Stimulated activated CD8-positive, alpha-beta memory T cell treated with anti-CD3 and anti-CD28 coated beads, Interleukin-15, amount 100 ng/mL, for 48 hours (primary cell): ENCODE measurements around the gene KLHL8.

Source experiments
- DNase-seq, 2 donors: peaks; one replicate each; pipeline ENCODE4 v3.0.0-alpha.2; 2020; ENCODE audit warnings: low read depth in 2 of 2

Gene KLHL8

DNA sequence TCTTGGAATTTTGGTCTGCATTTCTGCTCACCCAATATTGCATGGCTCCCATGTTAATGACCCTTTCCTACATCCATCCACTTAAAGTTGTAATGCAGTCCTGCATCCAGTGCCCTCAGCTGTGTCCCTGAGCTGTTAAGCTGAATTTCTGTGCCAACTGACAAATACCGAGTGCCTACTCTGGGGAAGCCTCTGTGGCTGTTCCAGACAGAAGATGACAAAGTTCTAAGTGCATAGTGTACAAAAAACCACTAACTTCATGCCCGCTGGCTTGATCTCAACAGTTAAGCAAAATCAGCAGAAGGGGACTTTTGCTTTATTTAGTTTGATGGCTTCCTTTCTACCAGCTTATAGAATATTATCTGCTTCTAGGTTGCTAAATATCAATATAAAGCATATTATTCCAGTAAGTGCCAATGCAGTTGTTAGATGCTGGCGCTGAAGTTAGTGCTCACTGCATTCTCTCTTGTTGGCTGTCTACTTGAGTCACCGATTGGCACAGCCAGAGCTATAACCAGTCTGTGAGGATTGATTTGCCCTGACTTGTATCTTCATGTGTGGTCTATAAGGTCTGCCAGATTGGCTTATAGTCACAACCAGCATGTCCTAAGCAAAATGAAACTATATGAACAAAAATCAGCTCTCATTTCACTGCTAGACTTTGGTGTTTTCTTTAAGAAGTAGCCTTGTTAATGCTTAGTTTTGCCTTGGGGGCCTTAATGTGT lies 98.9 kb downstream of the KLHL8 start:
- DNase-seq, result no peak

DNA sequence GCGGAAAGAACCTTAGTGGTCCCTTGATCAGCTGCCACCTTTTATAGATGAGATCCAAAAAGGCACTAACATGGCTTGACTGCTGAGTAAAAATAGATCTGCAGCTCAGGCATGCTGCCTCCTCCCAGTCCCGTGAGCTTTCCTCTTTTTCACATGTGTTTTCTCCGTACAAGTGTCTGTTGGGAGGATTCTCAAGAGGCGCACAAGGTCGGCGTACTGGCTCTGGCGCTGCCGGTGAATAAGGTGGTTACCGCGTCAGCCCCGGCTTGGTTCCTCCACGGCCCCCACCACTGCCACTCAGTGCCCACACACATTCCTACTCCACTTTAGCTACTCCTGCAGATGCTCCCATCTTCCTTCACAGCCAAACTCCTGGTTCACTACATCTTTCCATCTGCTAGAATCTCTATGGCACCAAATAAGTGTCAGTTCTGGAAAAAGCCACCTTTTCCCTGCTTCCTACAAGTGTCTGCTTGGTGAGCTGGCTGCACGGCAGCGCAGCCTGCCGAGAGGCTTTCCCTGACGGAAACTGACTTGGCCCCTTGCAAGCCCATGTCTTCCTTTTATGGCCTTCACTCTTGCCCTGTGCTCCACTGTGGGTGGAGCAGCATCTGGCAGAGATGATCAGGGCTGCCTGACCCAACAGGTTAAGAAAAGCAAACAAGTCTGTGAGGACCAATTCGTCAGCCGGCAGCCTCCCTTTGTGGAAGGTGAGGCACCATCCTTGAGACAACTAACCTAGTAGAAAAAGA lies 99.8 kb downstream of the KLHL8 start:
- no peak for DNase-seq

DNA sequence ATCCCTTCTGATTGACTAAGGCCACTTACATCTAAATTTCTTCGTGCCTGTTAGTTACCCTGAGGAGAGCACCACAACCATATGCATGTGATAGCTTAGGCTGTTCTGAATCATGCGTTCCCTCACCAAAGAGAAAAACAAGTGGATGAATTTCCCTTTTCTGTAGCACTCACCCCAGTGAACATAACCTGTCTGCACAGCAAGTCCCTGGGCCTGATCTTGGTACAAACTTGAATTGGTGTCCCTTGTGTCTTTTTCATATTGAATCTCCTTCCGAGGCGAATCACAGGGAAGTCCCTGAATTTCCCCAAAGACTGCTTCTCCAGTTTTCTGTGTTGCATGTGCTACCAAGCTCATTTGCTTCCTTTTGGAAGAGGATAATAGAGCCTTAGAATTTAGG lies 100.4 kb downstream of the KLHL8 start:
- no peak for DNase-seq

DNA sequence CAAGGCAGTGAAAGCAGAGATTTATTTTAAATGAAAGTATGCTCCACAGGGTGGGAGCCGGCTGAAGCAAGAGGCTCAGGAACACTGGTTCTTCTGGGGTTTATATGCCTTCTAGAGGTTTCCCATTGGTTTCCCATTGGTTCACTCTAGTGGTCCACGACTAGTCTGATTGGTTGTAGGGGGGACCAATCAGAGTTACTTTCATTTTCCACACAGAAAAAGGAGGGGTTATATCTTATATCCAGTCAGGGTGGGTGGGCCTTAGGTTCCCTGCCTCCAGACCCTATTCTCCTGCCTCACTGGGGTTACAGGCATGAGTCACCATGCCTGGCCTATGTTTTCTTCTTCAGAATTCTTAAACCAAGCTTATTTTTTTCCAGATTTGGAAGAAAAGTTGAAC lies 101.6 kb downstream of the KLHL8 start:
- no peak for DNase-seq

DNA sequence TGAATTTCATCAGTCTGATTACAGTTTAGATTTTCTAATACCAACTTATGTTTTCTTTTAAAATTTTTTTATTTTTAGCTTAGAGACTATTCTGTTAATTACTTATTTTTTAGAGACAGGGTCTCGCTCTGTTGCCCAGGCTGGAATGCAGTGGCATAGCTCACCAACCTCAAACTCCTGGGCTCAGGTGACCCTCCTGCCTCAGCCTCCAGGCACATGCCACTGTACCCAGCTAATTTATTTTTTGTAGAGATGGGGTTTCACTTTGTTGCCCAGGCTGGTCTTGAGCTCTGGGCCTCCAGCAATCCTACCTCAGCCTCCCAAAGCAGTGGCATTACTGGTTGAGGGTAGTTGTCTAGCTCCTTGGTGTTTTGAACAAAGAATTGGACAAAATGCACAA lies 102.0 kb downstream of the KLHL8 start:
- DNase-seq, result no peak

DNA sequence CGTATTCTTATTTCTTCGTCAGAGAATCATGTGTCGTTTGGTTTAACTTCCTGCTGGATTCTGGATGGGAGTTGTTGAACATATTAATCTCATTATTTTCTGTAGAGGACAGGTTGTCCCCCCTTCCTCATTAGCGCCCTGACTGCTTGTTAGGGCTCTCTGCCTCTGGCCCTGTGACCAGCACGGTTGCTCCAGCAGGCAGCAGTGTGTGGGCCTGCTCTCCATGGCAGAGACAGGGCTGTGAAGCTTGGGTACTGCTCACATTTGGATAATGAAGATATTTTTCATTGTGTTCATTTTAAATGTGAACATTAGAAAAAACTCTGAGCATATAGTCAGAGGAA lies 102.7 kb downstream of the KLHL8 start:
- DNase-seq, result no peak

DNA sequence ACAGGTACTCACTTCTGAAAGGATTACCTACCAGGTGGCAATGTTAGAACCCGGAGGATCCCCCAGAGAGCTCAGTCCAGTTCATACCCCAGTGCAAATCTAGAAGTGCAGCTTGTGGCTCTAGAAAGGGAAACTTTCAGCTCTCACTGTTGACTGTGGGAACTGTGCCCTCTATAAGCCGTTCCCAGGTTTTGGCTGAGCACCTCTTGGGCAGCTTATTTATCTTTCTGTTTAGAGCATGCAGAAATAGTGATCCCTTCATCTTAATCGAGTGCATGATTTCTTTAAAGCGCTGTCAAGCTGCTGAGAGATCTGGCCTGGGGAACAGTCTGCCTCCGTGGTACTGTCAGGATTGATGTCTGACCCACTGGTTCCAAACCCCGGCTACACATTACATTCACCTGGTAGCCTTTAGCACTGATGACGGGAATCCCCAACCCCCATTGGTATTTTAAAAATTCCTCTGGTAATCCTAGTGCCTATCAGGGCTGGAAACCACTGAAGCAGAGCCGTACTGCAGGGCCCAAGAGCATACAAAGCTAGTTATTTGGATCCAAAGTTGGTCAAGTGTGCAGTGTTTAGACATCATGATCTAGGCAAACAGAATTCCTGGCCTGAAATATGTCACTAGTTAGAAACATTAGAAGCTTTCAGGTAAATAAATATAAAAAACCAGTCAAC lies 103.2 kb downstream of the KLHL8 start:
- no peak for DNase-seq

DNA sequence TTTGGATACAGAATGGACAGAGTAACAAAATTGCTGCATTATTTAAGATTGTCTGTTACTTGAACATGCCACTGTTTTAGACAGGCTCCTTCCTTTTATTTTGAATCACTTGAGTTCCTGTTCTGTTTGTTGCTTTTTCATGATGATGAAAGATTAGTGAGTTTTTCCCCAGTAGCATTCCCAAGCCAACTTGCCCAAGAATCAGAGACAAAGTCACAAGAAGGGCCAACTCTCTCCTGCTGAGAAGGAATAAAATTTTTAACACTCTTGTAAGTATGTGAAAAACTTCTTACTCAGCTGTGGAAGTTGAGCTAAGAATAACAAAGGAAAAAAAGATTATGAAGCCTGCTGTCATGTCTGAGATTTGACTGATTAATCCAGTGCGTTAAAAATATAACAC lies 104.2 kb downstream of the KLHL8 start:
- no peak for DNase-seq

DNA sequence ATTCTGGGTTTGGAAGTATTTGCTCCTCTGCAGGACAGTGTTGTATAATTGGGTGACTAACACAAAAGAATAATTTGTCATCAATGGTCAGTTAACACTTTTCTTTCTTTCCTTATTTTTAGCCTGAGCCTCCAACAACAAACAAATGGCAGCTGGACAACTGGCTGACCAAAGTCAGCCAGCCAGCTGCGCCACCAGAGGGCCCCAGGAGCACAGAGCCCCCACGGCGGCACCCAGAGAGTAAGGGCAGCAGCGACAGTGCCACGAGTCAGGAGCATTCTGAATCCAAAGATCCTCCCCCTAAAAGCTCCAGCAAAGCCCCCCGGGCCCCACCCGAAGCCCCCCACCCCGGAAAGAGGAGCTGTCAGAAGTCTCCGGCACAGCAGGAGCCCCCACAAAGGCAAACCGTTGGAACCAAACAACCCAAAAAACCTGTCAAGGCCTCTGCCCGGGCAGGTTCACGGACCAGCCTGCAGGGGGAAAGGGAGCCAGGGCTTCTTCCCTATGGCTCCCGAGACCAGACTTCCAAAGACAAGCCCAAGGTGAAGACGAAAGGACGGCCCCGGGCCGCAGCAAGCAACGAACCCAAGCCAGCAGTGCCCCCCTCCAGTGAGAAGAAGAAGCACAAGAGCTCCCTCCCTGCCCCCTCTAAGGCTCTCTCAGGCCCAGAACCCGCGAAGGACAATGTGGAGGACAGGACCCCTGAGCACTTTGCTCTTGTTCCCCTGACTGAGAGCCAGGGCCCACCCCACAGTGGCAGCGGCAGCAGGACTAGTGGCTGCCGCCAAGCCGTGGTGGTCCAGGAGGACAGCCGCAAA lies 106.0 kb downstream of the KLHL8 start:
- DNase-seq, result no peak

DNA sequence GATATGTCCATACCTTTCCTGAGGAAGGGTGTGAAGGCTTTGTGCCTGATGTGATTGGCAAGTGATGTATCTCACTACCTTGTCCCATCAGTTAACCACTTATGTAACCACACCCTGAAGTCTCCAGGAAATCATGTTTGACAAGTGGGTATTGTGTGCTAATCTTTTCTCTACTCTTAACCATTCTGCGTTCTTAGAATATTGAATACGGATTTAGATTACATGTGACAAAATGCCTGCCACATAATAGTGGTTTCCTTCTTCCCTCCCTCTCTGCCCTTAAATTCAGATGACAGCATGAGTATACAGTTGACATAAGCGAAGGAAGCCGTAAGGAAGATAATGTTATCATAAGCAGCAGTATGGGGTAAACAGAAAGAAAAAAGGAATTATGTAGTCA lies 108.4 kb downstream of the KLHL8 start:
- no peak for DNase-seq
